IPS-18a (cell line): ENCODE measurements around the gene ENTR1.

Experiments
- H3K27ac ChIP-seq: one replicate; pipeline ENCODE4 v1.5.1; 2013; ENCODE audit warnings: low read length
- H3K27me3 ChIP-seq: one replicate; pipeline ENCODE4 v1.6.1; 2013; ENCODE audit warnings: mild to moderate bottlenecking, low read length; ENCODE audit not compliant: control insufficient read depth, insufficient read depth
- H3K36me3 ChIP-seq: one replicate; pipeline ENCODE4 v1.6.1; 2013; ENCODE audit warnings: low read depth, low read length; ENCODE audit not compliant: control insufficient read depth
- H3K4me1 ChIP-seq: one replicate; pipeline ENCODE4 v1.6.1; 2013; ENCODE audit warnings: low read depth, low read length; ENCODE audit not compliant: control insufficient read depth
- H3K4me3 ChIP-seq: one replicate; pipeline ENCODE4 v1.5.1; 2013; ENCODE audit warnings: low read length
- H3K9ac ChIP-seq: one replicate; pipeline ENCODE4 v1.6.1; 2013; ENCODE audit warnings: mild to moderate bottlenecking, low read length, moderate library complexity
- H3K9me3 ChIP-seq: one replicate; pipeline ENCODE4 v1.6.1; 2013; ENCODE audit warnings: low read depth, low read length; ENCODE audit not compliant: control insufficient read depth

ENTR1 gene

GRCh38 chr9:136445799-136446198, 35.4 kb upstream of the ENTR1 start:
- H3K9me3 ChIP-seq = no peaks in the 10 kb centered on the region
- no peaks in the 10 kb centered on the region for H3K27me3 ChIP-seq
- H3K36me3 ChIP-seq = peaks cover 90% of the 10 kb centered on the region
- H3K9ac ChIP-seq = no peak overlapping the region
- no peak overlapping the region for H3K4me3 ChIP-seq
- no peaks in the 10 kb centered on the region for H3K4me1 ChIP-seq
- no peak overlapping the region for H3K27ac ChIP-seq

- Histone ChIP-seq H3K9ac (no peak overlapping the region), H3K27me3 (no peaks in the 10 kb centered on the region), H3K27ac (no peak overlapping the region), H3K36me3 (peaks cover 76% of the 10 kb centered on the region), H3K9me3 (no peaks in the 10 kb centered on the region), H3K4me1 (no peaks in the 10 kb centered on the region), H3K4me3 (no peak overlapping the region)
Measured at GRCh38 chr9:136444102-136444501, 33.7 kb upstream of the ENTR1 start.

- Histone ChIP-seq H3K27ac (no peak overlapping the region), H3K4me1 (no peaks in the 10 kb centered on the region), H3K4me3 (no peak overlapping the region), H3K27me3 (no peaks in the 10 kb centered on the region), H3K9me3 (no peaks in the 10 kb centered on the region), H3K36me3 (peaks cover 71% of the 10 kb centered on the region), H3K9ac (no peak overlapping the region)
Measured at GRCh38 chr9:136443687-136444086, 33.3 kb upstream of the ENTR1 start.

GRCh38 chr9:136443087-136443486, 32.7 kb upstream of the ENTR1 start:
- H3K36me3 ChIP-seq = peaks cover 67% of the 10 kb centered on the region
- H3K9me3 ChIP-seq = no peaks in the 10 kb centered on the region
- H3K27ac ChIP-seq = no peak overlapping the region
- H3K4me1 ChIP-seq = no peaks in the 10 kb centered on the region
- H3K4me3 ChIP-seq = no peak overlapping the region
- H3K9ac ChIP-seq = no peak overlapping the region
- peaks cover 3% of the 10 kb centered on the region for H3K27me3 ChIP-seq

- Histone ChIP-seq H3K27me3 (peaks cover 3% of the 10 kb centered on the region), H3K4me1 (no peaks in the 10 kb centered on the region), H3K36me3 (peaks cover 59% of the 10 kb centered on the region), H3K4me3 (no peak overlapping the region), H3K9ac (no peak overlapping the region), H3K9me3 (no peaks in the 10 kb centered on the region), H3K27ac (no peak overlapping the region)
Measured at GRCh38 chr9:136442265-136442664, 31.9 kb upstream of the ENTR1 start.

GRCh38 chr9:136441681-136442245, 31.3 kb upstream of the ENTR1 start:
- no peaks in the 10 kb centered on the region for H3K4me1 ChIP-seq
- H3K27me3 ChIP-seq = peaks cover 3% of the 10 kb centered on the region
- H3K4me3 ChIP-seq = no peak overlapping the region
- peaks cover 54% of the 10 kb centered on the region for H3K36me3 ChIP-seq
- H3K9me3 ChIP-seq = no peaks in the 10 kb centered on the region
- H3K9ac ChIP-seq = no peak overlapping the region
- no peak overlapping the region for H3K27ac ChIP-seq

GRCh38 chr9:136441191-136441680, 30.8 kb upstream of the ENTR1 start:
- Histone ChIP-seq H3K27ac (no peak overlapping the region), H3K9me3 (no peaks in the 10 kb centered on the region), H3K27me3 (peaks cover 3% of the 10 kb centered on the region), H3K9ac (no peak overlapping the region), H3K4me1 (no peaks in the 10 kb centered on the region), H3K4me3 (no peak overlapping the region), H3K36me3 (peaks cover 50% of the 10 kb centered on the region)

- no peak within 1 kb of the TSS for H3K27ac ChIP-seq
Measured at GRCh38 chr9:136439481-136440408, 29.3 kb upstream of the ENTR1 start, which contains the start of gene INPP5E. TSS of gene INPP5E (minus strand) at chr9:136439845. CDS start at chr9:136439419, 426 bp downstream.

GRCh38 chr9:136438548-136439480, 28.4 kb upstream of the ENTR1 start:
- no peaks in the 10 kb centered on the region for H3K4me1 ChIP-seq
- peak overlapping the region; percentile 67 for H3K9ac ChIP-seq

More at GRCh38 chr9:136439481-136440408, 29.3 kb upstream of the ENTR1 start, which contains the start of gene INPP5E:
- Histone ChIP-seq H3K4me3 (peak within 1 kb of the TSS; percentile 78), H3K9me3 (no peaks in the 10 kb centered on the region), H3K27me3 (peaks cover 3% of the 10 kb centered on the region), H3K9ac (peak within 1 kb of the TSS; percentile 67), H3K4me1 (no peaks in the 10 kb centered on the region), H3K36me3 (peaks cover 38% of the 10 kb centered on the region)

GRCh38 chr9:136437839-136438547, 27.6 kb upstream of the ENTR1 start:
- peak overlapping the region; percentile 78 for H3K4me3 ChIP-seq
- no peaks in the 10 kb centered on the region for H3K9me3 ChIP-seq
- no peaks in the 10 kb centered on the region for H3K4me1 ChIP-seq
- peak overlapping the region; percentile 67 for H3K9ac ChIP-seq
- peaks cover 23% of the 10 kb centered on the region for H3K36me3 ChIP-seq
- H3K27me3 ChIP-seq = peaks cover 3% of the 10 kb centered on the region
- no peak overlapping the region for H3K27ac ChIP-seq

More at GRCh38 chr9:136438548-136439480, 28.4 kb upstream of the ENTR1 start:
- H3K36me3 ChIP-seq = peaks cover 29% of the 10 kb centered on the region
- H3K27me3 ChIP-seq = peaks cover 3% of the 10 kb centered on the region
- no peak overlapping the region for H3K27ac ChIP-seq
- peak overlapping the region; percentile 78 for H3K4me3 ChIP-seq
- no peaks in the 10 kb centered on the region for H3K9me3 ChIP-seq
